ENCODE results near the gene HYAL3.
A peak's percentile ranks its signal among the peaks of the same experiment; 100 is the strongest.
"Not testable (repeated sequence)": the region's sequence is repeated elsewhere in the genome, so short reads cannot be mapped to it uniquely, and the experiment has no call there.

HYAL3 gene

GRCh38 chr3:50320853-50321335, 21.7 kb upstream of the HYAL3 start:
- Histone ChIP-seq H3K4me3 (ENCODE audit: low read depth, low read length) (peak overlapping the region; percentile 76), H3K27ac (ENCODE audit: low read depth, low read length) (peak overlapping the region; percentile 100), H3K4me1 (ENCODE audit: control insufficient read depth, insufficient read depth, low read length) (peaks cover 38% of the 10 kb centered on the region), H3K9ac (ENCODE audit: low read length) (peak overlapping the region; percentile 100), H3K9me3 (ENCODE audit: control insufficient read depth, insufficient read depth, low read depth, low read length) (no peaks in the 10 kb centered on the region), H3K36me3 (ENCODE audit: control insufficient read depth, insufficient read depth, low read length) (peaks cover 45% of the 10 kb centered on the region), H3K27me3 (ENCODE audit: control insufficient read depth, insufficient read depth, low read length) (no peaks in the 10 kb centered on the region)

GRCh38 chr3:50319894-50320625, 20.9 kb upstream of the HYAL3 start:
- Histone ChIP-seq H3K4me1 (ENCODE audit: control insufficient read depth, insufficient read depth, low read length) (peaks cover 38% of the 10 kb centered on the region), H3K27ac (ENCODE audit: low read depth, low read length) (no peak overlapping the region), H3K9me3 (ENCODE audit: control insufficient read depth, insufficient read depth, low read depth, low read length) (no peaks in the 10 kb centered on the region), H3K36me3 (ENCODE audit: control insufficient read depth, insufficient read depth, low read length) (peaks cover 45% of the 10 kb centered on the region), H3K27me3 (ENCODE audit: control insufficient read depth, insufficient read depth, low read length) (no peaks in the 10 kb centered on the region), H3K4me3 (ENCODE audit: low read depth, low read length) (peak overlapping the region; percentile 76), H3K9ac (ENCODE audit: low read length) (peak overlapping the region; percentile 100)

- Histone ChIP-seq H3K27ac (ENCODE audit: low read depth, low read length) (no peak overlapping the region), H3K4me3 (ENCODE audit: low read depth, low read length) (peak overlapping the region; percentile 76; the same call in 1 of the 2 replicates), H3K9ac (ENCODE audit: low read length) (no peak overlapping the region), H3K9me3 (ENCODE audit: control insufficient read depth, insufficient read depth, low read depth, low read length) (no peaks in the 10 kb centered on the region), H3K36me3 (ENCODE audit: control insufficient read depth, insufficient read depth, low read length) (peaks cover 46% of the 10 kb centered on the region), H3K4me1 (ENCODE audit: control insufficient read depth, insufficient read depth, low read length) (peaks cover 36% of the 10 kb centered on the region), H3K27me3 (ENCODE audit: control insufficient read depth, insufficient read depth, low read length) (no peaks in the 10 kb centered on the region)
Measured at GRCh38 chr3:50319181-50319893, 20.1 kb upstream of the HYAL3 start.

DNA sequence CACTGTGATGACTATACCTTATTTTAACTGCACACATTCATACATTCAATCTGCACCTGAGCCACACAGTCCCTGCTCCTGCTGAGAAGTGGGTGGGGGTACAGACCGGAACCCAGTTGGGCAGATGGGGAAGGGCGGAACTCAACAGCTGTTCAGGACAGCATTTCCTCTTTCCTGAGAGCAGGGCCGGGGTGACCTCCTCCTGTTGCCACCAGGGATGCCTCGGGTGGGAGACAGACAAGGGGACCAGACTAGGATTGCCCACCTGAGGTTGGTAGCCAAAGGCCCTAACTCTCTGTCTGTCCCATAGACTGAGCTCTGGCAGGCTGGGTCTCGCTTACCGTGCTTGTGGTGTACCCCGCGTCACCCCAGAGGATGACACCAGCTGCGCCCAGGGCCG, 19.4 kb upstream of the HYAL3 start:
- H3K36me3 ChIP-seq (ENCODE audit: control insufficient read depth, insufficient read depth, low read length) = peaks cover 46% of the 10 kb centered on the region
- no peaks in the 10 kb centered on the region for H3K27me3 ChIP-seq (ENCODE audit: control insufficient read depth, insufficient read depth, low read length)
- H3K9me3 ChIP-seq (ENCODE audit: control insufficient read depth, insufficient read depth, low read depth, low read length) = no peaks in the 10 kb centered on the region
- H3K27ac ChIP-seq (ENCODE audit: low read depth, low read length) = no peak overlapping the region
- H3K4me3 ChIP-seq (ENCODE audit: low read depth, low read length) = no peak overlapping the region
- no peak overlapping the region for H3K9ac ChIP-seq (ENCODE audit: low read length)
- peaks cover 33% of the 10 kb centered on the region for H3K4me1 ChIP-seq (ENCODE audit: control insufficient read depth, insufficient read depth, low read length)

GRCh38 chr3:50318163-50318562, 19.0 kb upstream of the HYAL3 start:
- no peak overlapping the region for H3K4me3 ChIP-seq (ENCODE audit: low read depth, low read length)
- H3K27me3 ChIP-seq (ENCODE audit: control insufficient read depth, insufficient read depth, low read length) = no peaks in the 10 kb centered on the region
- no peaks in the 10 kb centered on the region for H3K9me3 ChIP-seq (ENCODE audit: control insufficient read depth, insufficient read depth, low read depth, low read length)
- H3K36me3 ChIP-seq (ENCODE audit: control insufficient read depth, insufficient read depth, low read length) = peaks cover 46% of the 10 kb centered on the region
- H3K4me1 ChIP-seq (ENCODE audit: control insufficient read depth, insufficient read depth, low read length) = peaks cover 30% of the 10 kb centered on the region
- H3K27ac ChIP-seq (ENCODE audit: low read depth, low read length) = no peak overlapping the region
- H3K9ac ChIP-seq (ENCODE audit: low read length) = no peak overlapping the region

GRCh38 chr3:50317300-50317699, 18.1 kb upstream of the HYAL3 start:
- H3K27ac ChIP-seq (ENCODE audit: low read depth, low read length) = no peak overlapping the region
- H3K9me3 ChIP-seq (ENCODE audit: control insufficient read depth, insufficient read depth, low read depth, low read length) = no peaks in the 10 kb centered on the region
- 0 out of 2 replicates have a peak overlapping the region, but pooled peaks have one; percentile 9 for H3K4me3 ChIP-seq (ENCODE audit: low read depth, low read length)
- peaks cover 46% of the 10 kb centered on the region for H3K36me3 ChIP-seq (ENCODE audit: control insufficient read depth, insufficient read depth, low read length)
- peaks cover 22% of the 10 kb centered on the region for H3K4me1 ChIP-seq (ENCODE audit: control insufficient read depth, insufficient read depth, low read length)
- no peak overlapping the region for H3K9ac ChIP-seq (ENCODE audit: low read length)
- no peaks in the 10 kb centered on the region for H3K27me3 ChIP-seq (ENCODE audit: control insufficient read depth, insufficient read depth, low read length)

DNA sequence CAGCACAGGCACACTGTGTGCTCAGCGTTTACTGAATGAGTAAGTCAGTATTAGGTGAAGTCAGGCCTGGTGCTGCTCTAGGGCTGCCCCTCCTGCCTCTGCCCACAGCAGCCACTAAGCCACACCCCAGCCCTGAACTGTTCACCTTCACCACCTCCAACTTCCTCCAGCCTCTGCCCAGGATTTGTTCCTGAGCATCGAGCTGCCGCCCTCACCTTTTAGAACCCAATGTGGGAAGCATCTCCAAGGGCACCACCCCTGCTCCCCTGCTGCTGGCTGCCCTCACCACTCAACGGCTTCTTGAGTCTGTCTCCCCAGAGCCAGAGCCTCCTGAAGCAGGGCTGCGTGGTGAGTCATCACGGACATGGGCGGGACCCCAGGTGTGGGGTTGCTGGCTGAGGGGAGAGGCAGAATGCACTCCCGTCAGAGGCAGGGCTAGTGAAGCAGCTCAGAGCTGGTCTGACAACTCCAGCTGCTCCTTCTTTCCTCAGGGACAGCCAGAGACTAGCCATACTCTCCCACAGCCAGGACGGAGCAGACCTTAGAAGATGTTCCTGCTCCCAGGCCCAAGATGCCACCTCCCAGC, 17.5 kb upstream of the HYAL3 start:
- Histone ChIP-seq H3K27me3 (ENCODE audit: control insufficient read depth, insufficient read depth, low read length) (no peaks in the 10 kb centered on the region), H3K9me3 (ENCODE audit: control insufficient read depth, insufficient read depth, low read depth, low read length) (no peaks in the 10 kb centered on the region), H3K27ac (ENCODE audit: low read depth, low read length) (no peak overlapping the region), H3K36me3 (ENCODE audit: control insufficient read depth, insufficient read depth, low read length) (peaks cover 46% of the 10 kb centered on the region), H3K9ac (ENCODE audit: low read length) (no peak overlapping the region), H3K4me3 (ENCODE audit: low read depth, low read length) (0 out of 2 replicates have a peak overlapping the region, but pooled peaks have one; percentile 9), H3K4me1 (ENCODE audit: control insufficient read depth, insufficient read depth, low read length) (peaks cover 22% of the 10 kb centered on the region)

GRCh38 chr3:50314816-50315215, 15.6 kb upstream of the HYAL3 start:
- Histone ChIP-seq H3K9me3 (ENCODE audit: control insufficient read depth, insufficient read depth, low read depth, low read length) (peaks cover 2% of the 10 kb centered on the region; the same call in 1 of the 2 replicates), H3K27ac (ENCODE audit: low read depth, low read length) (no peak overlapping the region), H3K27me3 (ENCODE audit: control insufficient read depth, insufficient read depth, low read length) (no peaks in the 10 kb centered on the region), H3K9ac (ENCODE audit: low read length) (no peak overlapping the region), H3K4me3 (ENCODE audit: low read depth, low read length) (no peak overlapping the region), H3K4me1 (ENCODE audit: control insufficient read depth, insufficient read depth, low read length) (peaks cover 13% of the 10 kb centered on the region; the same call in 1 of the 2 replicates), H3K36me3 (ENCODE audit: control insufficient read depth, insufficient read depth, low read length) (peaks cover 42% of the 10 kb centered on the region)

DNA sequence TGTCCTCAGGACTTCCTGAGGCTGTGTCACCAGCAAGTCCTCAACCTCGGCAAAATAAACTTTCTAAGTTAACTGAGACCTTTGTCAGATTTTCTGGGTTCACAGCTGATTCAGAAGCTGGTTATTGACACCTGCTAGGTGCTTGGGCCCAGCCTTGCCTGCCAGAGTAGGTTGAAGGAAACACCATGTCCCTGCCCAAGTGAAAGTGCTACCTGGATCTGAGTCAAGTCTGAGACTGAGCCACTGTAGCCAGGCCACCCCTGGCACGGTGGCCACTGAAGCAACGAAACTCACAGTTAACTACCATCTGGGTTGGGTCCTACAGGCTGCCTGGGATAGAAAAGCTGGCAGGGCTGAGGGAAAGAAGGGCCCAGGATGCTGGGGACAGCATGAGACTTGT, 15.1 kb upstream of the HYAL3 start:
- Histone ChIP-seq H3K9ac (ENCODE audit: low read length) (no peak overlapping the region), H3K4me1 (ENCODE audit: control insufficient read depth, insufficient read depth, low read length) (peaks cover 9% of the 10 kb centered on the region; the same call in 1 of the 2 replicates), H3K27ac (ENCODE audit: low read depth, low read length) (no peak overlapping the region), H3K36me3 (ENCODE audit: control insufficient read depth, insufficient read depth, low read length) (peaks cover 37% of the 10 kb centered on the region), H3K4me3 (ENCODE audit: low read depth, low read length) (no peak overlapping the region), H3K9me3 (ENCODE audit: control insufficient read depth, insufficient read depth, low read depth, low read length) (peaks cover 7% of the 10 kb centered on the region), H3K27me3 (ENCODE audit: control insufficient read depth, insufficient read depth, low read length) (no peaks in the 10 kb centered on the region)

DNA sequence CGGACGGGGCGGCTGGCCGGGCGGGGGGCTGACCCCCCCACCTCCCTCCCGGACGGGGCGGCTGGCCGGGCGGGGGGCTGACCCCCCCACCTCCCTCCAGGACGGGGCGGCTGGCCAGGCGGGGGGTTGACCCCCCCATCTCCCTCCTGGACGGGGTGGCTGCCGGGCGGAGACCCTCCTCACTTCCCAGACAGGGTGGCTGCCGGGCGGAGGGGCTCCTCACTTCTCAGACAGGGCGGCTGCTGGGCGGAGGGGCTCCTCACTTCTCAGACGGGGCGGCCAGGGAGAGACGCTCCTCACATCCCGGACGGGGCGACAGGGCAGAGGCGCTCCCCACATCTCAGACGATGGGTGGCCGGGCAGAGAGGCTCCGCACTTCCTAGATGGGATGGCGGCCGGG, 12.8 kb upstream of the HYAL3 start:
- H3K4me1 ChIP-seq (ENCODE audit: control insufficient read depth, insufficient read depth, low read length); H3K9ac ChIP-seq (ENCODE audit: low read length); H3K27me3 ChIP-seq (ENCODE audit: control insufficient read depth, insufficient read depth, low read length); H3K27ac ChIP-seq (ENCODE audit: low read depth, low read length); H3K4me3 ChIP-seq (ENCODE audit: low read depth, low read length): not testable (repeated sequence)
- Histone ChIP-seq H3K9me3 (ENCODE audit: control insufficient read depth, insufficient read depth, low read depth, low read length) (peaks cover 19% of the 10 kb centered on the region), H3K36me3 (ENCODE audit: control insufficient read depth, insufficient read depth, low read length) (peaks cover 16% of the 10 kb centered on the region)

- Histone ChIP-seq H3K27me3 (ENCODE audit: control insufficient read depth, insufficient read depth, low read length) (no peaks in the 10 kb centered on the region), H3K4me1 (ENCODE audit: control insufficient read depth, insufficient read depth, low read length) (peaks cover 21% of the 10 kb centered on the region), H3K9ac (ENCODE audit: low read length) (no peak overlapping the region), H3K4me3 (ENCODE audit: low read depth, low read length) (no peak overlapping the region), H3K36me3 (ENCODE audit: control insufficient read depth, insufficient read depth, low read length) (no peaks in the 10 kb centered on the region), H3K9me3 (ENCODE audit: control insufficient read depth, insufficient read depth, low read depth, low read length) (peaks cover 29% of the 10 kb centered on the region), H3K27ac (ENCODE audit: low read depth, low read length) (no peak overlapping the region)
Measured at GRCh38 chr3:50304601-50305000, 5.4 kb upstream of the HYAL3 start.
